Body of pancreas (tissue), 4 donors: ENCODE measurements around the gene GBP4.

ENCODE experiments used
- CTCF ChIP-seq, 7 experiments: fragments of 450-650 bp in 4 of 7; fragments of 200-600 bp in 3 of 7; sonication (generic) in 3 of 7; IDR thresholded peaks; one replicate each; pipeline ENCODE4 v1.5.1; 2016 to 2019; ENCODE audit warnings: antibody characterized with exemption in 7 of 7
- POLR2A ChIP-seq, 3 donors: fragments of 450-650 bp; IDR thresholded peaks; one replicate each; pipeline ENCODE4 v1.6.1; 2016; ENCODE audit warnings: antibody characterized with exemption in 3 of 3, mild to moderate bottlenecking in 2 of 3

- no peak for TF ChIP-seq CTCF (IDR thresholded peaks at IDR 0.05)
- TF ChIP-seq POLR2A (IDR thresholded peaks at IDR 0.05): no peak
Measured at GRCh38 chr1:89201106-89201794, 2.5 kb upstream of the GBP4 start.
